Measurements from ENCODE around the gene ERF. TPM values are rescaled to one million over a fixed set of nuclear protein-coding genes. Genes with fewer than 3 reads are reported as not detected.

ERF gene
- total and polyA plus RNA-seq, 7 donors, result 18.6 to 42.8 (median 23.6) TPM

GRCh38 chr19:42271861-42272534 is 17.1 kb upstream of the ERF start:
- Histone ChIP-seq H3K4me3 (no peak overlapping the region), H3K36me3 (peaks cover 16 to 34% (median 21%) of the 10 kb centered on the region in 4 donors), H3K27me3 (no peaks in the 10 kb centered on the region), H3K4me1 (peaks cover 0 to 58% (median 48%) of the 10 kb centered on the region in 4 donors), H3K27ac (peak overlapping the region; percentile 89 to 96 (median 90)), H3K9me3 (no peaks in the 10 kb centered on the region)
- 93 to 95% methylated on average over 35 of the region's 35 CpGs for WGBS, 2 donors
- intact Hi-C loops (cut with DNase I), result no loop called here
- TF ChIP-seq POLR2A (IDR thresholded peaks at IDR 0.05) (no peak), EP300 (IDR thresholded peaks at IDR 0.05) (no peak), CTCF (IDR thresholded peaks at IDR 0.05) (no peak), POLR2AphosphoS5 (IDR thresholded peaks at IDR 0.05) (no peak)
- DNase-seq, result peak; percentile 68

GRCh38 chr19:42271045-42271419 is 16.1 kb upstream of the ERF start:
- Histone ChIP-seq H3K27ac (peak overlapping the region; percentile 89 to 96 (median 90)), H3K9me3 (no peaks in the 10 kb centered on the region), H3K4me1 (peaks cover 0 to 49% (median 41%) of the 10 kb centered on the region in 4 donors), H3K4me3 (peak overlapping the region in 3 of 4 donors; percentile 64 to 67 (median 66)), H3K27me3 (no peaks in the 10 kb centered on the region), H3K36me3 (peaks cover 16 to 34% (median 21%) of the 10 kb centered on the region in 4 donors)
- TF ChIP-seq CTCF (IDR thresholded peaks at IDR 0.05) (no peak), POLR2AphosphoS5 (IDR thresholded peaks at IDR 0.05) (no peak), EP300 (IDR thresholded peaks at IDR 0.05) (no peak), POLR2A (IDR thresholded peaks at IDR 0.05) (no peak)
- 45 to 67% methylated on average over 3 of the region's 3 CpGs for WGBS, 2 donors
- intact Hi-C loops (cut with DNase I), result no loop called here
- no peak for DNase-seq

DNA sequence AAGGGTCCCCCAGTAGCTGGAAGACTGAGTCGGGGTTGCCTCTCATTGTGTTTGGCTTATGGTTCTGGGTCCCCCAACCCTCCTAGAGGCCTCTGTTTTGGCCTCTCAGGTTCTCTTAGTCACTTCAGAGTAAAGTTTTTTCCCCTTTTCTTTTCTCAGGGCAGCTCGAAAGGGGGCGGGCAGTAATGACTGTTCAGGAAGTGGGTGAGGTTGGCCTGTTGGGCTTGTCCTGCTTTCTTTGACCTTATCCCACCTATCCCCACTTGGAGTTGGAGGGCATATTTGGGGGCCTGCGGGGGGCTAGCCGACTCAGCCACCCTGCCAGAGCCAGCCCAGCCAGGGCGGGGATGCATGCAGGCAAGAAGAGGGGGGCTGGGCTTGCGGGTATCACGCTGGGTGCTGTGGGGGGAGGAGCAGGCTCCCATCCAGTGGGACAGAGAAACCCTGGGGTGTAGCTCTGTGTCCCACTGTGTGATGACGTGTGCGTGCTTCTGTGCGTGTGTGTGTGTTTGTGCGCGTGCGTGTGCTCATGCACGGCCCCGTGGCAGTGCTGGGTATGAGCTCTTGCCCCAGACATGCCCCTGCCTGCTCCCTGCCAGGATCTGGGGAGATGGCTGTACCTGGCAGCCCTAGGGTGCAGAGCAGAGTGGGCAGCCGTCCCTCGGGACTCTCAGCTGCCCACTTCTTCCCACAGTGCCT is 15.6 kb upstream of the ERF start:
- peak overlapping the region; percentile 11 to 67 (median 65) for H3K4me3 ChIP-seq
- intact Hi-C loops (cut with DNase I), result no loop called here
- H3K4me1 ChIP-seq, result peaks cover 0 to 48% (median 39%) of the 10 kb centered on the region in 4 donors
- TF ChIP-seq POLR2AphosphoS5 (IDR thresholded peaks at IDR 0.05) (peak; percentile 47 to 82 (median 54)), EP300 (IDR thresholded peaks at IDR 0.05) (peak in 2 of 4 donors; percentile 41 to 61), POLR2A (IDR thresholded peaks at IDR 0.05) (peak in 1 of 2 donors; percentile 28), CTCF (IDR thresholded peaks at IDR 0.05) (no peak)
- 4 to 12% methylated on average over 18 of the region's 18 CpGs for WGBS, 2 donors
- peaks cover 16 to 34% (median 21%) of the 10 kb centered on the region in 4 donors for H3K36me3 ChIP-seq
- DNase-seq, result peak; percentile 92
- H3K27me3 ChIP-seq, result no peaks in the 10 kb centered on the region
- H3K27ac ChIP-seq, result peak overlapping the region; percentile 89 to 96 (median 90)
- H3K9me3 ChIP-seq, result no peaks in the 10 kb centered on the region

- DNase-seq, result peak; percentile 77
- Histone ChIP-seq H3K27ac (peak overlapping the region; percentile 89 to 96 (median 90)), H3K36me3 (peaks cover 16 to 30% (median 20%) of the 10 kb centered on the region in 4 donors), H3K4me3 (peak overlapping the region; percentile 64 to 71 (median 66)), H3K9me3 (no peaks in the 10 kb centered on the region), H3K4me1 (peaks cover 0 to 41% (median 32%) of the 10 kb centered on the region in 4 donors), H3K27me3 (no peaks in the 10 kb centered on the region)
- 35 to 36% methylated on average over 10 of the region's 10 CpGs for WGBS, 2 donors
- intact Hi-C loops (cut with DNase I), result no loop called here
- no peak for TF ChIP-seq CTCF (IDR thresholded peaks at IDR 0.05)
- no peak for TF ChIP-seq POLR2A (IDR thresholded peaks at IDR 0.05)
- no peak for TF ChIP-seq EP300 (IDR thresholded peaks at IDR 0.05)
- no peak for TF ChIP-seq POLR2AphosphoS5 (IDR thresholded peaks at IDR 0.05)
Observed at GRCh38 chr19:42269478-42270345, 14.8 kb upstream of the ERF start.

All from sigmoid colon (tissue), 7 donors.